GM23338 (cell line): ENCODE results near the gene RELN. TPM values are rescaled to one million over a fixed set of nuclear protein-coding genes. Genes with fewer than 3 reads are reported as not detected.

Experiments used
- ATAC-seq: fragments of 200-7000 bp; cut with Tn5 transposase; 3 replicates; pipeline ENCODE4 v1.9.1; 2020
- DNase-seq: peaks from one replicate; pipeline ENCODE4 v3.0.0-alpha.2; 2015; ENCODE audit warnings: low spot score
- H2AFZ ChIP-seq: fragments of 200-600 bp; sonication (generic); 2 replicates; pipeline ENCODE4 v1.8.0; 2016; ENCODE audit warnings: antibody characterized with exemption, mild to moderate bottlenecking, moderate library complexity
- H3F3A ChIP-seq: fragments of 200-600 bp; sonication (generic); replicated peaks from 2 replicates; pipeline ENCODE4 v1.8.0; 2017; ENCODE audit warnings: antibody characterized with exemption, mixed run types, low read depth
- H3K27ac ChIP-seq: fragments of 200-600 bp; sonication (generic); 2 replicates; pipeline ENCODE4 v1.6.1; 2016; ENCODE audit warnings: low read depth
- H3K27me3 ChIP-seq: fragments of 200-600 bp; sonication (generic); 2 replicates; pipeline ENCODE4 v1.8.0; 2016; ENCODE audit warnings: mild to moderate bottlenecking, mixed run types, moderate library complexity; ENCODE audit not compliant: insufficient read depth
- H3K36me3 ChIP-seq: fragments of 200-600 bp; sonication (generic); 2 replicates; pipeline ENCODE4 v1.8.0; 2016; ENCODE audit warnings: mild to moderate bottlenecking; ENCODE audit not compliant: insufficient read depth
- H3K4me1 ChIP-seq: fragments of 200-600 bp; sonication (generic); 2 replicates; pipeline ENCODE4 v1.8.0; 2016; ENCODE audit warnings: mild to moderate bottlenecking, moderate library complexity; ENCODE audit not compliant: insufficient read depth
- H3K4me2 ChIP-seq: fragments of 200-600 bp; sonication (generic); 2 replicates; pipeline ENCODE4 v1.7.1; 2017; ENCODE audit warnings: mixed run types
- H3K4me3 ChIP-seq: fragments of 200-600 bp; sonication (generic); 2 replicates; pipeline ENCODE4 v1.6.1; 2016; ENCODE audit warnings: mixed run types
- H3K79me2 ChIP-seq: fragments of 200-600 bp; sonication (generic); replicated peaks from 2 replicates; pipeline ENCODE4 v1.8.0; 2017; ENCODE audit warnings: mild to moderate bottlenecking; ENCODE audit not compliant: insufficient read depth
- H3K9me2 ChIP-seq: fragments of 200-600 bp; sonication (generic); 2 replicates; pipeline ENCODE4 v1.8.0; 2017; ENCODE audit not compliant: insufficient read depth
- H4K20me1 ChIP-seq: fragments of 200-600 bp; sonication (generic); replicated peaks from 2 replicates; pipeline ENCODE4 v1.8.0; 2017; ENCODE audit warnings: mild to moderate bottlenecking; ENCODE audit not compliant: insufficient read depth
- H3K27ac Mint-ChIP-seq: 2 replicates; pipeline ENCODE4 v1.8.0; 2020; ENCODE audit warnings: inconsistent platforms, mild to moderate bottlenecking, moderate library complexity, mixed read lengths
- H3K27me3 Mint-ChIP-seq: 3 replicates; pipeline ENCODE4 v1.8.0; 2022; ENCODE audit warnings: low read depth, mild to moderate bottlenecking, moderate library complexity, mixed read lengths, inconsistent platforms; ENCODE audit not compliant: insufficient read depth, poor library complexity
- H3K36me3 Mint-ChIP-seq: 3 replicates; pipeline ENCODE4 v1.8.0; 2021; ENCODE audit warnings: low read depth, mild to moderate bottlenecking, inconsistent platforms, moderate library complexity, mixed read lengths
- H3K4me1 Mint-ChIP-seq: 3 replicates; pipeline ENCODE4 v1.8.0; 2020; ENCODE audit warnings: mild to moderate bottlenecking, inconsistent platforms, mixed read lengths
- H3K4me3 Mint-ChIP-seq: 3 replicates; pipeline ENCODE4 v1.8.0; 2021; ENCODE audit warnings: moderate library complexity, mild to moderate bottlenecking, inconsistent platforms, mixed read lengths
- H3K9me3 Mint-ChIP-seq: 3 replicates; pipeline ENCODE4 v1.8.0; 2020; ENCODE audit warnings: moderate library complexity, mild to moderate bottlenecking, inconsistent platforms, mixed read lengths
- CREB1 ChIP-seq: fragments of 250-450 bp; sonication (Bioruptor Pico); IDR thresholded peaks from 2 replicates; pipeline ENCODE4 v1.5.0; 2020; ENCODE audit warnings: low read depth, mild to moderate bottlenecking, moderate library complexity
- CTCF ChIP-seq, 2 experiments: fragments of 200-600 bp in 1 of 2; sonication (generic) in 1 of 2; conservative IDR thresholded peaks; 2 replicates each; pipeline versions ENCODE4 v1.5.1 to v1.6.1; 2016 to 2017; ENCODE audit warnings: antibody characterized with exemption in 2 of 2, low read depth in 2 of 2, mild to moderate bottlenecking in 2 of 2, moderate library complexity in 1 of 2
- ETS1 ChIP-seq: IDR thresholded peaks from 2 replicates; pipeline ENCODE4 v1.6.1; 2016; ENCODE audit warnings: antibody characterized with exemption
- EZH2 ChIP-seq: fragments of 200-600 bp; sonication (generic); IDR thresholded peaks from one replicate; pipeline ENCODE4 v1.8.0; 2017; ENCODE audit warnings: antibody characterized with exemption, mild to moderate bottlenecking, low read depth; ENCODE audit not compliant: unreplicated experiment
- EZH2phosphoT487 ChIP-seq: fragments of 200-600 bp; sonication (generic); IDR thresholded peaks from one replicate; pipeline ENCODE4 v1.8.1; 2018; ENCODE audit warnings: antibody characterized with exemption; ENCODE audit not compliant: unreplicated experiment
- JUNB ChIP-seq: IDR thresholded peaks from one replicate; pipeline ENCODE4 v1.6.1; 2016; ENCODE audit warnings: antibody characterized with exemption; ENCODE audit not compliant: unreplicated experiment
- POLR2AphosphoS5 ChIP-seq: IDR thresholded peaks from 2 replicates; pipeline ENCODE4 v1.6.1; 2016; ENCODE audit warnings: antibody characterized with exemption, low read depth
- STAT1 ChIP-seq: IDR thresholded peaks from one replicate; pipeline ENCODE4 v1.6.1; 2016; ENCODE audit warnings: antibody characterized with exemption; ENCODE audit not compliant: unreplicated experiment
- ZNF331 ChIP-seq: fragments of 250-450 bp; sonication (Bioruptor Pico); IDR thresholded peaks from 2 replicates; pipeline ENCODE4 v1.5.0; 2020; ENCODE audit warnings: low read depth, mild to moderate bottlenecking, moderate library complexity
- polyA plus RNA-seq: library from polyadenylated mRNA; unstranded; fragments of >200 nt; fragmentation: Nextera tagmentation; extraction: Ambion mirVana; gene quantifications from 2 replicates; pipeline ENCODE4 v1.2.1, GENCODE V29; 2016
- total RNA-seq: library from RNA; depleted of rRNA; stranded (reverse); fragments of >200 nt; shearing (Covaris generic); gene quantifications from 2 replicates; pipeline ENCODE4 v1.2.3, GENCODE V29; 2014
- TF ChIP-seq, protein P1 (sequence below): IDR thresholded peaks from one replicate; pipeline ENCODE4 v1.6.1; 2018; ENCODE audit warnings: antibody characterized with exemption; ENCODE audit not compliant: unreplicated experiment

RELN gene
- total and polyA plus RNA-seq, 2 experiments from 2014 or later, result 0.10 to 0.76 TPM

GRCh38 chr7:103664577-103664976, 324.9 kb downstream of the RELN start:
- Histone ChIP-seq H3K4me2 (no peak overlapping the region), H4K20me1 (no peaks in the 10 kb centered on the region), H3K4me1 (no peaks in the 10 kb centered on the region), H2AFZ (no peak overlapping the region), H3K27ac (no peak overlapping the region), H3K4me3 (no peak overlapping the region), H3K9me2 (no peaks in the 10 kb centered on the region; the same call in 1 of the 2 replicates), H3K36me3 (no peaks in the 10 kb centered on the region), H3K79me2 (no peaks in the 10 kb centered on the region), H3K27me3 (no peaks in the 10 kb centered on the region), H3F3A (no peaks in the 10 kb centered on the region)
- ATAC-seq (no peak), DNase-seq (no peak)
- Mint-ChIP-seq H3K27ac (no peak overlapping the region), H3K27me3 (peaks cover 3% of the 10 kb centered on the region), H3K4me1 (no peaks in the 10 kb centered on the region; the same call in 2 of the 3 replicates), H3K4me3 (no peak overlapping the region), H3K9me3 (no peaks in the 10 kb centered on the region), H3K36me3 (no peaks in the 10 kb centered on the region)
- no peak for TF ChIP-seq ZNF331 (CRISPR knock-in tag)
- TF ChIP-seq EZH2phosphoT487, result no peak
- peak in 1 of 2 experiments; percentile 9; a peak in 1 of 4 replicates for TF ChIP-seq CTCF (conservative IDR thresholded peaks at IDR 0.05; ENCODE audit: low read depth in 2 of 2)

DNA sequence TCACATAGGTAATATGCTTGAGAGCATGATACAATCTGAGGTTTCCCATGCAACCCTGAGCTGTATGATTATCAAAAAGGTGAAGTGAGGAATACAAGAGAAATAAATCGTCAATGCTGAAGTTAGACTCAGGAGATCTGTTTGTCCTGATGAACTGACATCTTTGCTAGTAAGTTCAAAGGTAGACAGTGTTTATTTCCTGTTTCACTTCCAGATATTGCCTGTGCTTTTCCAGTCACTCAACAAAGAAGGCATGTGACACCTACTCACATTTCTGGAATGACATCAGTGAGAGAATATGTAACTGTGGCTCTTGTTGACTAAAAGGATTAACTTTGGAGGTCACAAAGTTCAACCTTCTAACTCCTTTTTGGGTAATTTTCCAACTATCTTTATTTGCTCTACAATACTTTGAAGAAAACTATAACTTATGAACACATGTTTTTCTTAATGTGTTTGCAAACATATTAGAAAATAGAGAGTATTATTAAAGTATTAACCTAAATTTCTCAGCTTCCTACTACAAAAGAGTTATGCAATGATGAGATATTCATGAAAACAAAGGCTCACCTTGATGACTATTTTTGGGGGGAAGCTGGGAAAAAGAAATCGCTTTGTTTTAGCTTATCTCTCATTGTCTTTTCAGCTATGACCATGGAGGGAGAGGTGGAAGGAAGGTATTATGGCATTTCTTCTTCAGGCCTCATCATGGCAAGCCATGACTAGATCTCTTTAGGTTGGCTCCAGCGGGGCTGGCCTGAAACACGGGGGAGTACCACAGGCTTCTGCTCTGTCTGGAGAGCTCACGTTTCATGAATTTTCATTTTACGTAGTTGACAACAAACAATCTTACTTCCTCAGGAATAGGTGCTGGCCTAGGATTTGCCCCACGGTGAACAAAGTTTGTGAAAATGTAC, 328.7 kb downstream of the RELN start:
- Mint-ChIP-seq H3K27ac (no peak overlapping the region; the same call in 1 of the 2 replicates), H3K9me3 (no peaks in the 10 kb centered on the region), H3K36me3 (no peaks in the 10 kb centered on the region), H3K4me3 (no peak overlapping the region), H3K27me3 (peaks cover 3% of the 10 kb centered on the region), H3K4me1 (no peaks in the 10 kb centered on the region)
- Histone ChIP-seq H3K9me2 (no peaks in the 10 kb centered on the region), H2AFZ (0 out of 2 replicates have a peak overlapping the region, but pooled peaks have one; percentile 1), H3K27me3 (no peaks in the 10 kb centered on the region), H3F3A (no peaks in the 10 kb centered on the region), H3K79me2 (no peaks in the 10 kb centered on the region), H4K20me1 (no peaks in the 10 kb centered on the region), H3K4me2 (no peak overlapping the region), H3K4me1 (no peaks in the 10 kb centered on the region), H3K4me3 (no peak overlapping the region), H3K36me3 (no peaks in the 10 kb centered on the region), H3K27ac (no peak overlapping the region)
- no peak for TF ChIP-seq ZNF331 (CRISPR knock-in tag)
- no peak for ATAC-seq
- DNase-seq, result no peak

GRCh38 chr7:103658055-103659005, 331.1 kb downstream of the RELN start:
- H3K4me2 ChIP-seq, result no peak overlapping the region
- H3K4me3 Mint-ChIP-seq, result no peak overlapping the region
- DNase-seq (no peak), ATAC-seq (no peak)
- no peaks in the 10 kb centered on the region for H3K36me3 Mint-ChIP-seq
- no peak overlapping the region for H3K27ac ChIP-seq
- no peaks in the 10 kb centered on the region for H3K79me2 ChIP-seq
- no peak overlapping the region for H3K27ac Mint-ChIP-seq
- H3K27me3 ChIP-seq, result no peaks in the 10 kb centered on the region
- H4K20me1 ChIP-seq, result no peaks in the 10 kb centered on the region
- H3K4me1 ChIP-seq, result no peaks in the 10 kb centered on the region
- H2AFZ ChIP-seq, result no peak overlapping the region
- no peaks in the 10 kb centered on the region for H3K4me1 Mint-ChIP-seq
- H3K9me3 Mint-ChIP-seq, result no peaks in the 10 kb centered on the region
- H3K36me3 ChIP-seq, result no peaks in the 10 kb centered on the region
- no peaks in the 10 kb centered on the region for H3F3A ChIP-seq
- H3K27me3 Mint-ChIP-seq, result no peaks in the 10 kb centered on the region
- no peaks in the 10 kb centered on the region for H3K9me2 ChIP-seq
- no peak overlapping the region for H3K4me3 ChIP-seq
- TF ChIP-seq CREB1 (CRISPR knock-in tag) (no peak), STAT1 (no peak), ZNF331 (CRISPR knock-in tag) (no peak), JUNB (no peak), EZH2 (no peak), ETS1 (no peak), POLR2AphosphoS5 (no peak)
- TF ChIP-seq, protein P1, sequence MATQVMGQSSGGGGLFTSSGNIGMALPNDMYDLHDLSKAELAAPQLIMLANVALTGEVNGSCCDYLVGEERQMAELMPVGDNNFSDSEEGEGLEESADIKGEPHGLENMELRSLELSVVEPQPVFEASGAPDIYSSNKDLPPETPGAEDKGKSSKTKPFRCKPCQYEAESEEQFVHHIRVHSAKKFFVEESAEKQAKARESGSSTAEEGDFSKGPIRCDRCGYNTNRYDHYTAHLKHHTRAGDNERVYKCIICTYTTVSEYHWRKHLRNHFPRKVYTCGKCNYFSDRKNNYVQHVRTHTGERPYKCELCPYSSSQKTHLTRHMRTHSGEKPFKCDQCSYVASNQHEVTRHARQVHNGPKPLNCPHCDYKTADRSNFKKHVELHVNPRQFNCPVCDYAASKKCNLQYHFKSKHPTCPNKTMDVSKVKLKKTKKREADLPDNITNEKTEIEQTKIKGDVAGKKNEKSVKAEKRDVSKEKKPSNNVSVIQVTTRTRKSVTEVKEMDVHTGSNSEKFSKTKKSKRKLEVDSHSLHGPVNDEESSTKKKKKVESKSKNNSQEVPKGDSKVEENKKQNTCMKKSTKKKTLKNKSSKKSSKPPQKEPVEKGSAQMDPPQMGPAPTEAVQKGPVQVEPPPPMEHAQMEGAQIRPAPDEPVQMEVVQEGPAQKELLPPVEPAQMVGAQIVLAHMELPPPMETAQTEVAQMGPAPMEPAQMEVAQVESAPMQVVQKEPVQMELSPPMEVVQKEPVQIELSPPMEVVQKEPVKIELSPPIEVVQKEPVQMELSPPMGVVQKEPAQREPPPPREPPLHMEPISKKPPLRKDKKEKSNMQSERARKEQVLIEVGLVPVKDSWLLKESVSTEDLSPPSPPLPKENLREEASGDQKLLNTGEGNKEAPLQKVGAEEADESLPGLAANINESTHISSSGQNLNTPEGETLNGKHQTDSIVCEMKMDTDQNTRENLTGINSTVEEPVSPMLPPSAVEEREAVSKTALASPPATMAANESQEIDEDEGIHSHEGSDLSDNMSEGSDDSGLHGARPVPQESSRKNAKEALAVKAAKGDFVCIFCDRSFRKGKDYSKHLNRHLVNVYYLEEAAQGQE, result no peak
